Measurements from ENCODE around the gene TOMM70. TPM values are rescaled to one million over a fixed set of nuclear protein-coding genes. Genes with fewer than 3 reads are reported as not detected.

The TOMM70 gene
- total and polyA plus RNA-seq, 2 of the 13 experiments (the other 11 are each of a cell fraction or from before 2014, with no cell fraction given) = 27.0 to 77.2 TPM

DNA sequence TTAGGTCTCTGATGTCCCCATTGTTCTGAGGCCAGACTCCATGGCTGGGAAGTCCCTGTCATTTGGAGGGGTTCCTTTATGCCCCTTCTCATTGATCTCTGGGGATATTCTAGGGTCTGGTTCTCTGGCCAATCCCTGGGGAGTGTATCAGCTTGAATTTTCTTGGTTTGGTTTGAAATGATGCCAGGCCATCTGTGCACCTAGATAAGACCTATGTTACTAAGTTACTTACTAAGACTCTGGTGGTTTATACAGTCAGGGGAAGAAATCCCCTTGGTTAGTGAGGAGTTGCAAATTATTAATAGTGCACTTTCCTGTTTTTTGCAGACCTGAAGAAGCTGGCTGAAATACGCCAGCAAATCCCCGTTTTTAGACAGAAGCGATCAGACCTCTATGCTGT lies 46.0 kb downstream of the TOMM70 start:
- Histone ChIP-seq H3K4me3 (replicated peaks in 1 of 3; ENCODE audit: insufficient read depth in 1 of 3, low read depth in 2 of 3, low read length in 3 of 3) (no peak overlapping the region), H3K36me3 (replicated peaks in 1 of 2; ENCODE audit: control insufficient read depth in 1 of 2, insufficient read depth in 2 of 2, low read length in 2 of 2) (peaks cover 10 to 31% of the 10 kb centered on the region in 2 experiments; a peak in 4 of 5 replicates), H3K27ac (ENCODE audit: extremely low read length, insufficient read depth, low read length) (no peak overlapping the region), H3K9me3 (ENCODE audit: low read length) (no peaks in the 10 kb centered on the region), H2AFZ (ENCODE audit: low read length) (no peak overlapping the region), H3K4me1 (ENCODE audit: insufficient read depth, low read length) (peaks cover 32% of the 10 kb centered on the region), H4K20me1 (ENCODE audit: insufficient read depth, low read length) (no peaks in the 10 kb centered on the region), H3K4me2 (ENCODE audit: low read depth, low read length) (no peak overlapping the region), H3K79me2 (ENCODE audit: insufficient read depth, low read length) (no peaks in the 10 kb centered on the region), H3K27me3 (ENCODE audit: control insufficient read depth in 1 of 2, insufficient read depth in 2 of 2, low read length in 2 of 2) (no peaks in the 10 kb centered on the region), H3K9ac (ENCODE audit: insufficient read depth, low read depth, low read length) (no peak overlapping the region)
- in situ Hi-C loops (cut with HindIII; ENCODE audit: extremely low pct_ligation_motif_present, low pct_unique_long_range_greater_than_20kb) = no loop called here
- BruUV-seq (replicated peaks) = no TSS peak
- FAIRE-seq (no peak), DNase-seq (ENCODE audit: low spot score) (no peak), ATAC-seq (no peak)
- CTCF ChIA-PET (ENCODE audit: low intra/inter-chr PET ratio, low total read pairs) = no interaction called here
- POLR2A ChIA-PET = interaction anchor here (0.9 to 1.1 kb wide), 2 partner anchors 20 to 46 kb away, joined by 3 to 4 read pairs; partner anchors contain the start of genes LNP1, NIT2 and TOMM70
- WGBS (ENCODE audit: low lambda C conversion rate) = 95% methylated on average over 3 of the region's 3 CpGs
- intact Hi-C loops (cut with micrococcal nuclease; ENCODE audit: unreplicated experiment) = no loop called here
- TF ChIP-seq, protein P1, sequence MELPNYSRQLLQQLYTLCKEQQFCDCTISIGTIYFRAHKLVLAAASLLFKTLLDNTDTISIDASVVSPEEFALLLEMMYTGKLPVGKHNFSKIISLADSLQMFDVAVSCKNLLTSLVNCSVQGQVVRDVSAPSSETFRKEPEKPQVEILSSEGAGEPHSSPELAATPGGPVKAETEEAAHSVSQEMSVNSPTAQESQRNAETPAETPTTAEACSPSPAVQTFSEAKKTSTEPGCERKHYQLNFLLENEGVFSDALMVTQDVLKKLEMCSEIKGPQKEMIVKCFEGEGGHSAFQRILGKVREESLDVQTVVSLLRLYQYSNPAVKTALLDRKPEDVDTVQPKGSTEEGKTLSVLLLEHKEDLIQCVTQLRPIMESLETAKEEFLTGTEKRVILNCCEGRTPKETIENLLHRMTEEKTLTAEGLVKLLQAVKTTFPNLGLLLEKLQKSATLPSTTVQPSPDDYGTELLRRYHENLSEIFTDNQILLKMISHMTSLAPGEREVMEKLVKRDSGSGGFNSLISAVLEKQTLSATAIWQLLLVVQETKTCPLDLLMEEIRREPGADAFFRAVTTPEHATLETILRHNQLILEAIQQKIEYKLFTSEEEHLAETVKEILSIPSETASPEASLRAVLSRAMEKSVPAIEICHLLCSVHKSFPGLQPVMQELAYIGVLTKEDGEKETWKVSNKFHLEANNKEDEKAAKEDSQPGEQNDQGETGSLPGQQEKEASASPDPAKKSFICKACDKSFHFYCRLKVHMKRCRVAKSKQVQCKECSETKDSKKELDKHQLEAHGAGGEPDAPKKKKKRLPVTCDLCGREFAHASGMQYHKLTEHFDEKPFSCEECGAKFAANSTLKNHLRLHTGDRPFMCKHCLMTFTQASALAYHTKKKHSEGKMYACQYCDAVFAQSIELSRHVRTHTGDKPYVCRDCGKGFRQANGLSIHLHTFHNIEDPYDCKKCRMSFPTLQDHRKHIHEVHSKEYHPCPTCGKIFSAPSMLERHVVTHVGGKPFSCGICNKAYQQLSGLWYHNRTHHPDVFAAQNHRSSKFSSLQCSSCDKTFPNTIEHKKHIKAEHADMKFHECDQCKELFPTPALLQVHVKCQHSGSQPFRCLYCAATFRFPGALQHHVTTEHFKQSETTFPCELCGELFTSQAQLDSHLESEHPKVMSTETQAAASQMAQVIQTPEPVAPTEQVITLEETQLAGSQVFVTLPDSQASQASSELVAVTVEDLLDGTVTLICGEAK (IDR thresholded peaks at IDR 0.05) = no peak
- TF ChIP-seq, protein P1 (CRISPR knock-in tag; IDR thresholded peaks at IDR 0.05) = no peak
- TF ChIP-seq MIER2 (CRISPR knock-in tag; IDR thresholded peaks at IDR 0.05) (no peak), AKAP8 (CRISPR knock-in tag; IDR thresholded peaks at IDR 0.05) (no peak), ZNF776 (CRISPR knock-in tag; IDR thresholded peaks at IDR 0.05) (no peak), MEIS2 (CRISPR knock-in tag; IDR thresholded peaks at IDR 0.05) (no peak), TSC22D2 (CRISPR knock-in tag; IDR thresholded peaks at IDR 0.05; ENCODE audit: borderline replicate concordance) (no peak), EEA1 (CRISPR knock-in tag; IDR thresholded peaks at IDR 0.05; ENCODE audit: borderline replicate concordance) (no peak), BRCA1 (CRISPR knock-in tag; IDR thresholded peaks at IDR 0.05) (no peak), ZNF225 (CRISPR knock-in tag; IDR thresholded peaks at IDR 0.05) (no peak), ZFP90 (CRISPR knock-in tag; IDR thresholded peaks at IDR 0.05; ENCODE audit: borderline replicate concordance) (no peak), ZIK1 (CRISPR knock-in tag; IDR thresholded peaks at IDR 0.05; ENCODE audit: borderline replicate concordance, low read depth) (no peak), SRY (CRISPR knock-in tag; IDR thresholded peaks at IDR 0.05) (no peak)
- TF ChIP-seq, protein P2, sequence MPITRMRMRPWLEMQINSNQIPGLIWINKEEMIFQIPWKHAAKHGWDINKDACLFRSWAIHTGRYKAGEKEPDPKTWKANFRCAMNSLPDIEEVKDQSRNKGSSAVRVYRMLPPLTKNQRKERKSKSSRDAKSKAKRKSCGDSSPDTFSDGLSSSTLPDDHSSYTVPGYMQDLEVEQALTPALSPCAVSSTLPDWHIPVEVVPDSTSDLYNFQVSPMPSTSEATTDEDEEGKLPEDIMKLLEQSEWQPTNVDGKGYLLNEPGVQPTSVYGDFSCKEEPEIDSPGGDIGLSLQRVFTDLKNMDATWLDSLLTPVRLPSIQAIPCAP (CRISPR knock-in tag; IDR thresholded peaks at IDR 0.05; ENCODE audit: low read depth) = no peak
- TF ChIP-seq, protein P3, sequence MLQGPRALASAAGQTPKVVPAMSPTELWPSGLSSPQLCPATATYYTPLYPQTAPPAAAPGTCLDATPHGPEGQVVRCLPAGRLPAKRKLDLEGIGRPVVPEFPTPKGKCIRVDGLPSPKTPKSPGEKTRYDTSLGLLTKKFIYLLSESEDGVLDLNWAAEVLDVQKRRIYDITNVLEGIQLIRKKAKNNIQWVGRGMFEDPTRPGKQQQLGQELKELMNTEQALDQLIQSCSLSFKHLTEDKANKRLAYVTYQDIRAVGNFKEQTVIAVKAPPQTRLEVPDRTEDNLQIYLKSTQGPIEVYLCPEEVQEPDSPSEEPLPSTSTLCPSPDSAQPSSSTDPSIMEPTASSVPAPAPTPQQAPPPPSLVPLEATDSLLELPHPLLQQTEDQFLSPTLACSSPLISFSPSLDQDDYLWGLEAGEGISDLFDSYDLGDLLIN (CRISPR knock-in tag; IDR thresholded peaks at IDR 0.05; ENCODE audit: borderline replicate concordance) = no peak
